Natural killer cell treated with Interleukin-12 subunit alpha and Interleukin-12 subunit beta and Interleukin-15 and Interleukin-18, amount 100 ng/mL, for 72 hours (primary cell): ENCODE measurements around the gene DTNB. TPM values are rescaled to one million over a fixed set of nuclear protein-coding genes. Genes with fewer than 3 reads are reported as not detected.
A peak's percentile ranks its signal among the peaks of the same experiment; 100 is the strongest.
"Not testable (repeated sequence)": the region's sequence is repeated elsewhere in the genome, so short reads cannot be mapped to it uniquely, and the experiment has no call there.

Experiments used
- ATAC-seq, 2 donors: fragments of 150-1000 bp; cut with Tn5 transposase in 1 of 2; sonication (Bioruptor Pico), chemical (Tn5 transposase) in 1 of 2; 2 replicates each; pipeline ENCODE4 v1.10.0; 2021
- DNase-seq: peaks from one replicate; pipeline ENCODE4 v3.0.0; 2022; ENCODE audit warnings: low spot score
- H3K27ac Mint-ChIP-seq, 2 donors: 1 replicate in 1 of 2; 2 replicates in 1 of 2; pipeline ENCODE4 v1.8.0; 2022; ENCODE audit warnings: mixed read lengths in 2 of 2, mild to moderate bottlenecking in 1 of 2, moderate library complexity in 1 of 2
- H3K27me3 Mint-ChIP-seq, 2 donors: 1 replicate in 1 of 2; 2 replicates in 1 of 2; pipeline ENCODE4 v1.8.0; 2022; ENCODE audit warnings: mixed read lengths in 2 of 2
- H3K36me3 Mint-ChIP-seq: one replicate; pipeline ENCODE4 v1.8.0; 2022; ENCODE audit warnings: mixed read lengths
- H3K4me1 Mint-ChIP-seq, 2 donors: 1 replicate in 1 of 2; 2 replicates in 1 of 2; pipeline ENCODE4 v1.8.0; 2022; ENCODE audit warnings: low read depth in 2 of 2, mixed read lengths in 2 of 2, mild to moderate bottlenecking in 1 of 2
- H3K4me3 Mint-ChIP-seq: one replicate; pipeline ENCODE4 v1.8.0; 2022; ENCODE audit warnings: mixed read lengths
- H3K9me3 Mint-ChIP-seq: 2 replicates; pipeline ENCODE4 v1.8.0; 2022; ENCODE audit warnings: mixed read lengths
- total RNA-seq, 2 donors: library from RNA; stranded (reverse); gene quantifications; one replicate each; pipeline ENCODE4 v1.2.3, GENCODE V29; 2022

Gene DTNB
- total RNA-seq, 2 donors from 2014 or later: 5.3 to 18.9 TPM

GRCh38 chr2:25419678-25420242 lies 253.6 kb downstream of the DTNB start:
- Mint-ChIP-seq H3K9me3 (peaks cover 8% of the 10 kb centered on the region), H3K27me3 (no peaks in the 10 kb centered on the region)
- ATAC-seq: peak in 1 of 2 donors; percentile 51

GRCh38 chr2:25418944-25419677 lies 254.3 kb downstream of the DTNB start:
- H3K27me3 Mint-ChIP-seq: no peaks in the 10 kb centered on the region
- ATAC-seq (no peak), DNase-seq (no peak)
- no peak overlapping the region for H3K4me3 Mint-ChIP-seq
- H3K27ac Mint-ChIP-seq: no peak overlapping the region
- peaks cover 9 to 16% of the 10 kb centered on the region in 2 donors for H3K4me1 Mint-ChIP-seq
- H3K9me3 Mint-ChIP-seq: peaks cover 8% of the 10 kb centered on the region
- peaks cover 12% of the 10 kb centered on the region for H3K36me3 Mint-ChIP-seq

More at GRCh38 chr2:25419678-25420242, 253.6 kb downstream of the DTNB start:
- Mint-ChIP-seq H3K36me3 (peaks cover 12% of the 10 kb centered on the region), H3K4me1 (peaks cover 9 to 16% of the 10 kb centered on the region in 2 donors), H3K27ac (peak overlapping the region in 1 of 2 donors; percentile 32), H3K4me3 (no peak overlapping the region)
- no peak for DNase-seq

GRCh38 chr2:25417715-25418369 lies 255.5 kb downstream of the DTNB start:
- H3K9me3 Mint-ChIP-seq: peaks cover 8% of the 10 kb centered on the region
- peaks cover 12% of the 10 kb centered on the region for H3K36me3 Mint-ChIP-seq
- no peak overlapping the region for H3K4me3 Mint-ChIP-seq
- no peaks in the 10 kb centered on the region for H3K27me3 Mint-ChIP-seq
- no peak overlapping the region for H3K27ac Mint-ChIP-seq
- peaks cover 9 to 16% of the 10 kb centered on the region in 2 donors for H3K4me1 Mint-ChIP-seq
- no peak for DNase-seq
- ATAC-seq: no peak

- H3K36me3 Mint-ChIP-seq: peaks cover 12% of the 10 kb centered on the region
- ATAC-seq: no peak
- H3K9me3 Mint-ChIP-seq: peaks cover 8% of the 10 kb centered on the region
- no peak overlapping the region for H3K4me3 Mint-ChIP-seq
- no peak overlapping the region for H3K27ac Mint-ChIP-seq
- H3K27me3 Mint-ChIP-seq: no peaks in the 10 kb centered on the region
- peaks cover 9 to 20% of the 10 kb centered on the region in 2 donors for H3K4me1 Mint-ChIP-seq
- no peak for DNase-seq
Observed at GRCh38 chr2:25416674-25417073, 256.7 kb downstream of the DTNB start.

GRCh38 chr2:25414781-25415180 lies 258.6 kb downstream of the DTNB start:
- DNase-seq (no peak), ATAC-seq (no peak)
- Mint-ChIP-seq H3K36me3 (peaks cover 12% of the 10 kb centered on the region), H3K27ac (no peak overlapping the region), H3K4me1 (peaks cover 9 to 16% of the 10 kb centered on the region in 2 donors), H3K4me3 (no peak overlapping the region), H3K27me3 (no peaks in the 10 kb centered on the region), H3K9me3 (peaks cover 8% of the 10 kb centered on the region)

GRCh38 chr2:25413409-25413808 lies 260.0 kb downstream of the DTNB start:
- ATAC-seq, H3K4me3 Mint-ChIP-seq, H3K27ac Mint-ChIP-seq, H3K36me3 Mint-ChIP-seq, DNase-seq, H3K9me3 Mint-ChIP-seq, H3K27me3 Mint-ChIP-seq: not testable (repeated sequence)
- peaks cover 9 to 16% of the 10 kb centered on the region in 2 donors for H3K4me1 Mint-ChIP-seq

- Mint-ChIP-seq H3K36me3 (no peaks in the 10 kb centered on the region), H3K27ac (no peak overlapping the region), H3K4me1 (peaks cover 0 to 7% of the 10 kb centered on the region in 2 donors), H3K27me3 (no peaks in the 10 kb centered on the region), H3K4me3 (no peak overlapping the region), H3K9me3 (no peaks in the 10 kb centered on the region)
- ATAC-seq: no peak
- DNase-seq: no peak
Observed at GRCh38 chr2:25411753-25412152, 261.6 kb downstream of the DTNB start.

- H3K4me3 Mint-ChIP-seq: no peak overlapping the region
- H3K9me3 Mint-ChIP-seq: no peaks in the 10 kb centered on the region
- H3K36me3 Mint-ChIP-seq: no peaks in the 10 kb centered on the region
- ATAC-seq (no peak), DNase-seq (no peak)
- no peak overlapping the region for H3K27ac Mint-ChIP-seq
- H3K27me3 Mint-ChIP-seq: no peaks in the 10 kb centered on the region
- peaks cover 0 to 4% of the 10 kb centered on the region in 2 donors for H3K4me1 Mint-ChIP-seq
Observed at GRCh38 chr2:25411281-25411680, 262.1 kb downstream of the DTNB start.

- no peak overlapping the region for H3K27ac Mint-ChIP-seq
- no peaks in the 10 kb centered on the region for H3K9me3 Mint-ChIP-seq
- H3K4me1 Mint-ChIP-seq: peaks cover 0 to 4% of the 10 kb centered on the region in 2 donors
- no peak overlapping the region for H3K4me3 Mint-ChIP-seq
- ATAC-seq (no peak), DNase-seq (no peak)
- no peaks in the 10 kb centered on the region for H3K27me3 Mint-ChIP-seq
- H3K36me3 Mint-ChIP-seq: no peaks in the 10 kb centered on the region
Observed at GRCh38 chr2:25410370-25410769, 263.0 kb downstream of the DTNB start.

- no peaks in the 10 kb centered on the region for H3K9me3 Mint-ChIP-seq
- peaks cover 0 to 4% of the 10 kb centered on the region in 2 donors for H3K4me1 Mint-ChIP-seq
- H3K27me3 Mint-ChIP-seq: no peaks in the 10 kb centered on the region
- no peak for ATAC-seq
- no peaks in the 10 kb centered on the region for H3K36me3 Mint-ChIP-seq
- DNase-seq: no peak
- no peak overlapping the region for H3K4me3 Mint-ChIP-seq
- no peak overlapping the region for H3K27ac Mint-ChIP-seq
Observed at GRCh38 chr2:25409468-25409867, 263.9 kb downstream of the DTNB start.

- Mint-ChIP-seq H3K9me3 (no peaks in the 10 kb centered on the region), H3K36me3 (no peaks in the 10 kb centered on the region), H3K27ac (no peak overlapping the region), H3K27me3 (no peaks in the 10 kb centered on the region), H3K4me1 (peaks cover 3 to 8% of the 10 kb centered on the region in 2 donors), H3K4me3 (no peak overlapping the region)
- ATAC-seq (no peak), DNase-seq (no peak)
Observed at GRCh38 chr2:25409044-25409443, 264.3 kb downstream of the DTNB start.

GRCh38 chr2:25405611-25406295 lies 267.6 kb downstream of the DTNB start:
- DNase-seq: no peak
- H3K4me3 Mint-ChIP-seq: no peak overlapping the region
- H3K27me3 Mint-ChIP-seq: no peaks in the 10 kb centered on the region
- H3K36me3 Mint-ChIP-seq: no peaks in the 10 kb centered on the region
- H3K27ac Mint-ChIP-seq: no peak overlapping the region
- no peaks in the 10 kb centered on the region for H3K9me3 Mint-ChIP-seq
- ATAC-seq: no peak
- H3K4me1 Mint-ChIP-seq: peaks cover 20 to 24% of the 10 kb centered on the region in 2 donors

GRCh38 chr2:25403120-25403760 lies 270.1 kb downstream of the DTNB start:
- Mint-ChIP-seq H3K27ac (peak overlapping the region; percentile 8 to 68), H3K4me1 (peaks cover 20 to 24% of the 10 kb centered on the region in 2 donors), H3K4me3 (peak overlapping the region; percentile 51)
- peak; percentile 70 to 83 for ATAC-seq
- H3K27me3 Mint-ChIP-seq, DNase-seq, H3K36me3 Mint-ChIP-seq, H3K9me3 Mint-ChIP-seq: not testable (repeated sequence)
